Caki2 (cell line): ENCODE measurements around the gene SLC8A2. TPM values are rescaled to one million over a fixed set of nuclear protein-coding genes. Genes with fewer than 3 reads are reported as not detected.

Experiments used
- DNase-seq: peaks from one replicate; pipeline ENCODE4 v3.0.0-alpha.2; 2015; ENCODE audit warnings: low read depth
- in situ Hi-C: cut with HindIII; loops from 2 replicates; pipeline ENCODE4 v1.10.0; 2016; ENCODE audit warnings: low sequenced_read_pairs, low pct_unique_long_range_greater_than_20kb, mixed read lengths
- total RNA-seq: library from RNA; depleted of rRNA; stranded (reverse); fragments of >200 nt; shearing (Covaris generic); gene quantifications from 2 replicates; pipeline ENCODE4 v1.2.3, GENCODE V29; 2014; ENCODE audit warnings: low replicate concordance

SLC8A2 gene
- total RNA-seq, 1 experiment from 2014 or later = not detected

- DNase-seq = no peak
- in situ Hi-C loops = no loop called here
These were observed 336 bp downstream of the SLC8A2 start for GRCh38 chr19:47471381-47471732.

- no peak for DNase-seq
- in situ Hi-C loops = no loop called here
These were observed 1.1 kb downstream of the SLC8A2 start for GRCh38 chr19:47470447-47471195.

GRCh38 chr19:47469719-47470118 is 2.0 kb downstream of the SLC8A2 start:
- in situ Hi-C loops = no loop called here
- DNase-seq = no peak

- DNase-seq = no peak
- in situ Hi-C loops = no loop called here
These were observed 2.4 kb downstream of the SLC8A2 start for GRCh38 chr19:47469363-47469700.

- DNase-seq = no peak
- in situ Hi-C loops = no loop called here
These were observed 3.8 kb downstream of the SLC8A2 start for GRCh38 chr19:47467914-47468313.

GRCh38 chr19:47465957-47466356 is 5.7 kb downstream of the SLC8A2 start:
- in situ Hi-C loops = no loop called here
- no peak for DNase-seq

GRCh38 chr19:47464675-47465419 is 6.8 kb downstream of the SLC8A2 start:
- in situ Hi-C loops = no loop called here
- no peak for DNase-seq

- in situ Hi-C loops = no loop called here
- DNase-seq = no peak
These were observed 9.8 kb downstream of the SLC8A2 start for GRCh38 chr19:47461876-47462275.

- in situ Hi-C loops = no loop called here
These were observed 12.2 kb downstream of the SLC8A2 start for GRCh38 chr19:47459477-47459876.

GRCh38 chr19:47458672-47459071 is 13.0 kb downstream of the SLC8A2 start:
- in situ Hi-C loops = no loop called here
- DNase-seq = no peak

More at GRCh38 chr19:47459477-47459876, 12.2 kb downstream of the SLC8A2 start:
- no peak for DNase-seq

- DNase-seq = no peak
- in situ Hi-C loops = no loop called here
These were observed 14.8 kb downstream of the SLC8A2 start for GRCh38 chr19:47456721-47457474.

- no peak for DNase-seq
- in situ Hi-C loops = no loop called here
These were observed 21.2 kb downstream of the SLC8A2 start for GRCh38 chr19:47450478-47450877.

GRCh38 chr19:47448360-47448727 is 23.3 kb downstream of the SLC8A2 start:
- no peak for DNase-seq
- in situ Hi-C loops = no loop called here

GRCh38 chr19:47447470-47448359 is 24.0 kb downstream of the SLC8A2 start:
- peak; percentile 65 for DNase-seq
- in situ Hi-C loops = no loop called here

- DNase-seq = peak; percentile 34
- in situ Hi-C loops = no loop called here
These were observed 24.9 kb downstream of the SLC8A2 start for GRCh38 chr19:47446534-47447469.

- in situ Hi-C loops = no loop called here
These were observed 25.7 kb downstream of the SLC8A2 start for GRCh38 chr19:47445937-47446402.

GRCh38 chr19:47445527-47445926 is 26.2 kb downstream of the SLC8A2 start:
- DNase-seq = no peak
- in situ Hi-C loops = no loop called here

More at GRCh38 chr19:47445937-47446402, 25.7 kb downstream of the SLC8A2 start:
- no peak for DNase-seq
